K562 (cell line): Measurements from ENCODE around the gene ZNF69. TPM values are rescaled to one million over a fixed set of nuclear protein-coding genes. Genes with fewer than 3 reads are reported as not detected.
A peak's percentile ranks its signal among the peaks of the same experiment; 100 is the strongest.

Experiments
- ATAC-seq: fragments of 200-7000 bp; cut with Tn5 transposase; 3 replicates; pipeline ENCODE4 v1.9.1; 2020; ENCODE audit warnings: moderate library complexity
- BruUV-seq: library from RNA; stranded (reverse); fragments of 400-500 nt; replicated peaks from 2 replicates; lab custom pipeline; 2021; lab: Mats Ljungman, UMichigan
- CTCF ChIA-PET: fragments of 300-600 bp; formaldehyde crosslinking; extraction: SDS; loops from one replicate; lab custom pipeline; 2021; ENCODE audit warnings: low intra/inter-chr PET ratio; lab: Yijun Ruan, JAX
- POLR2A ChIA-PET: fragments of 300-600, 350-650 bp; sonication (Branson Sonifier 250); formaldehyde crosslinking; extraction: SDS; loops from one replicate; lab custom pipeline; 2021; ENCODE audit warnings: antibody characterized with exemption, inconsistent platforms; lab: Yijun Ruan, JAX
- DNase-seq, 4 experiments: peaks; one replicate each; pipeline versions ENCODE4 v3.0.0 to v3.0.0-alpha.2; 2011 to 2018; ENCODE audit warnings: low spot score in 3 of 4, mixed read lengths in 3 of 4; ENCODE audit errors: extremely low read depth in 1 of 4
- FAIRE-seq: peaks from 2 replicates; lab custom pipeline; 2011; peaks lifted over from hg19 to GRCh38; lab: Jason Lieb, UNC
- H2AFZ ChIP-seq: 2 replicates; pipeline ENCODE4 v1.6.0; 2011; ENCODE audit warnings: low read depth, low read length, control low read depth, inconsistent platforms
- H3K27ac ChIP-seq: fragments of 200-600 bp; 3 replicates; pipeline ENCODE4 v1.8.0; 2011; ENCODE audit warnings: low read depth, mild to moderate bottlenecking, control low read depth, inconsistent platforms, low read length, moderate library complexity, mixed read lengths; ENCODE audit errors: extremely low read depth
- H3K27me3 ChIP-seq, 2 experiments: fragments of 300-600 bp in 1 of 2; 2 replicates in 1 of 2; 3 replicates in 1 of 2; pipeline versions ENCODE4 v1.6.0 to v1.8.0; 2011; ENCODE audit warnings: inconsistent platforms in 2 of 2, low read length in 2 of 2, mild to moderate bottlenecking in 1 of 2, mixed read lengths in 1 of 2, moderate library complexity in 1 of 2; ENCODE audit not compliant: control insufficient read depth in 2 of 2, insufficient read depth in 2 of 2
- H3K36me3 ChIP-seq: fragments of 300-600 bp; 3 replicates; pipeline ENCODE4 v1.8.0; 2011; ENCODE audit warnings: mild to moderate bottlenecking, low read length, inconsistent platforms; ENCODE audit not compliant: control insufficient read depth, insufficient read depth
- H3K4me1 ChIP-seq, 2 experiments: fragments of 200-600 bp in 1 of 2; replicated peaks in 1 of 2; 2 replicates in 1 of 2; 3 replicates in 1 of 2; pipeline versions ENCODE4 v1.5.1 to v1.8.0; 2011; ENCODE audit warnings: inconsistent platforms in 2 of 2, low read length in 2 of 2, mild to moderate bottlenecking in 1 of 2, mixed read lengths in 1 of 2, moderate library complexity in 1 of 2; ENCODE audit not compliant: control insufficient read depth in 2 of 2, insufficient read depth in 2 of 2
- H3K4me2 ChIP-seq: 2 replicates; pipeline ENCODE4 v1.6.1; 2011; ENCODE audit warnings: low read length, control low read depth, inconsistent platforms, mixed read lengths; ENCODE audit not compliant: insufficient read depth
- H3K4me3 ChIP-seq: fragments of 200-600 bp; sonication (generic), shearing (Covaris generic); 2 replicates; pipeline ENCODE4 v1.5.1; 2016; ENCODE audit warnings: control low read depth, inconsistent platforms
- H3K79me2 ChIP-seq: fragments of 200-600 bp; 3 replicates; pipeline ENCODE4 v1.8.0; 2011; ENCODE audit warnings: low read length, inconsistent platforms; ENCODE audit not compliant: control insufficient read depth, insufficient read depth
- H3K9ac ChIP-seq, 2 experiments: 2 replicates each; pipeline versions ENCODE4 v1.6.0 to v1.6.1; 2011; ENCODE audit warnings: low read depth in 2 of 2, low read length in 2 of 2, control low read depth in 1 of 2, inconsistent platforms in 1 of 2, mild to moderate bottlenecking in 1 of 2, mixed read lengths in 1 of 2; ENCODE audit not compliant: insufficient read depth in 1 of 2
- H3K9me1 ChIP-seq: one replicate; pipeline ENCODE4 v1.6.0; 2011; ENCODE audit warnings: inconsistent platforms, mild to moderate bottlenecking, low read length, moderate library complexity; ENCODE audit not compliant: control insufficient read depth, insufficient read depth
- H3K9me3 ChIP-seq: replicated peaks from 2 replicates; pipeline ENCODE4 v1.5.1; 2011; ENCODE audit warnings: low read depth, low read length, inconsistent platforms; ENCODE audit not compliant: control insufficient read depth, insufficient read depth
- H4K20me1 ChIP-seq: replicated peaks from 2 replicates; pipeline ENCODE4 v1.6.1; 2011; ENCODE audit warnings: low read length, inconsistent platforms, mixed read lengths; ENCODE audit not compliant: control insufficient read depth, insufficient read depth
- HMG20B ChIP-seq: fragments of 250-450 bp; sonication (Bioruptor Pico); IDR thresholded peaks from 2 replicates; pipeline ENCODE4 v1.5.0; 2021; ENCODE audit warnings: mild to moderate bottlenecking
- TAF7 ChIP-seq: fragments of 450-650 bp; IDR thresholded peaks from 2 replicates; pipeline ENCODE4 v1.6.1; 2016; ENCODE audit warnings: missing genetic modification characterization, missing compliant biosample characterization
- TFAM ChIP-seq: fragments of 250-450 bp; sonication (Bioruptor Pico); conservative IDR thresholded peaks from 2 replicates; pipeline ENCODE4 v1.5.0; 2021; ENCODE audit warnings: mild to moderate bottlenecking, moderate library complexity
- ZFX ChIP-seq: sonication (generic); formaldehyde crosslinking; IDR thresholded peaks from 2 replicates; pipeline ENCODE4 v1.8.0; 2022; ENCODE audit warnings: mild to moderate bottlenecking, missing genetic modification reagents, moderate library complexity
- ZNF124 ChIP-seq: sonication (generic); formaldehyde crosslinking; IDR thresholded peaks from 2 replicates; pipeline ENCODE4 v1.8.1; 2022; ENCODE audit warnings: missing genetic modification reagents
- WGBS: fragments of 100-300 bp; shearing (Covaris generic); methylation state at CpG from one replicate; pipeline ENCODE4 v1.1.6; 2016; ENCODE audit warnings: low coverage, mixed read lengths; ENCODE audit not compliant: insufficient coverage; ENCODE audit errors: missing lambda C conversion rate; 5-methylcytosine and 5-hydroxymethylcytosine counted together
- in situ Hi-C: fragments of 300-500 bp; cut with MboI; formaldehyde crosslinking; loops from 4 replicates; pipeline ENCODE4 v1.15.0; 2018; ENCODE audit warnings: inconsistent platforms, mixed read lengths
- intact Hi-C: fragments of 100-400 bp; cut with micrococcal nuclease; formaldehyde crosslinking; loops from 2 replicates; pipeline ENCODE4 v1.14.2; 2022
- polyA plus RNA-seq, 8 experiments: library from polyadenylated mRNA; depleted of rRNA in 4 of 8; stranded (reverse) in 5 of 8; unstranded in 3 of 8; fragments of >200 nt; fragmentation: Nextera tagmentation in 2 of 8; fragmentation: Illumina TruSeq in 1 of 8; extraction: Ambion mirVana in 2 of 8; extraction: Trizol in 1 of 8; gene quantifications; 2 replicates each; pipeline versions ENCODE4 v1.2.1 to v1.2.3, GENCODE V29; 2011 to 2014; ENCODE audit warnings: inconsistent platforms in 1 of 8, missing spikeins in 1 of 8
- total RNA-seq, 7 experiments: library from RNA; depleted of rRNA in 6 of 7; stranded (reverse); fragments of >200 nt in 6 of 7; fragmentation: Illumina TruSeq in 2 of 7; extraction: Trizol in 2 of 7; gene quantifications; 2 replicates each; pipeline versions ENCODE4 v1.2.1 to v1.2.3, GENCODE V29; 2011 to 2021; ENCODE audit warnings: low replicate concordance in 1 of 7
- TF ChIP-seq, protein P1 (sequence below): sonication (generic); formaldehyde crosslinking; IDR thresholded peaks from 2 replicates; pipeline ENCODE4 v1.8.0; 2022; ENCODE audit warnings: mild to moderate bottlenecking, missing genetic modification reagents
- TF ChIP-seq, protein P2 (sequence below): fragments of 200-800 bp; sonication (Bioruptor generic); IDR thresholded peaks from 2 replicates; pipeline ENCODE4 v1.6.1; 2017; ENCODE audit warnings: missing genetic modification characterization, missing compliant biosample characterization

Gene ZNF69
- total and polyA plus RNA-seq, 9 of the 15 experiments (the other 6 are each of a cell fraction or from before 2014, with no cell fraction given), result 2.3 to 5.4 (median 3.6) TPM

DNA sequence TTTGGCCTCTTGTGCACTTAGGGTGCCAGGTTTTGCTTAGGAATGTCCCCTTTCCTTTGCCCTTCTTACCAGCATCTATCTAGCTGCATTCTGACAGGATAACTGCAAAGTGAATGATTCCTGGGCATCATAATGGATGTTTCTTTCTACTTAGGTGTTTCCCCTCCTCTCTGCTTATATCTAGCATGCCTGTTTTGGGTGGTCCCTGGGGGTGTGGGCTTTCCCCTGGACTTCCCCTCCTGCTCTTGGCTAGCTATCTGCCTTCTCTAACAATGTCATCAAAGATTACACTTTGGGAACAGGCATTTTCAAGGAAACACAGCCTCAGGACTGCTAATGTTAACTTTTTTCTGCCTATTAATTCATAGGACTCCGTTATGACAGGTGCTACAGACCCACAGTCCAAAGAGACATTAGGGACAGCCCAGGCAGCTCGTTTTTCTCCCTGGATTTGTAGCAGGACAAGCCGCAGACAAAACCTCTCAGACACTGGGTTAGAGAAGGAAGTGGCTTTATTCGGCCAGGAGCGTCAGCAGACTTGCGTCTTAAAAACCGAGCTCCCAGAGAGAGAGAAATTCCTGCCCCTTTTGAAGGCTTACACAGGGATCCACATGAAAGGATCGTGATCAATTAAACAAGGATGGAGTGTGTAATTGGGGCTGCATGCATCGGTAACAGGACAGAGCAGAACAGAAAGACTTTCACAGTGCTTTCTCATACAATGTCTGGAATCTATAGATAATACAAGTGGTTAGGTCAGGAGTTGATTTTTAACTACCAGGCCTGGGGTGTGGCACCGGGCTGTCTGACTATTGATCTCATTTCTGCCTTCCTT is 54.6 kb downstream of the ZNF69 start:
- Histone ChIP-seq H3K27me3 (no peaks in the 10 kb centered on the region), H3K27ac (no peak overlapping the region), H3K4me1 (no peaks in the 10 kb centered on the region), H3K9ac (no peak overlapping the region), H3K9me3 (peaks cover 47% of the 10 kb centered on the region), H3K9me1 (no peaks in the 10 kb centered on the region), H3K4me2 (no peak overlapping the region), H3K36me3 (peaks cover 36% of the 10 kb centered on the region), H2AFZ (no peak overlapping the region), H3K79me2 (peaks cover 50% of the 10 kb centered on the region), H4K20me1 (no peaks in the 10 kb centered on the region), H3K4me3 (no peak overlapping the region)
- intact Hi-C loops, result no loop called here
- CTCF ChIA-PET, result no interaction called here
- TF ChIP-seq, protein P1, sequence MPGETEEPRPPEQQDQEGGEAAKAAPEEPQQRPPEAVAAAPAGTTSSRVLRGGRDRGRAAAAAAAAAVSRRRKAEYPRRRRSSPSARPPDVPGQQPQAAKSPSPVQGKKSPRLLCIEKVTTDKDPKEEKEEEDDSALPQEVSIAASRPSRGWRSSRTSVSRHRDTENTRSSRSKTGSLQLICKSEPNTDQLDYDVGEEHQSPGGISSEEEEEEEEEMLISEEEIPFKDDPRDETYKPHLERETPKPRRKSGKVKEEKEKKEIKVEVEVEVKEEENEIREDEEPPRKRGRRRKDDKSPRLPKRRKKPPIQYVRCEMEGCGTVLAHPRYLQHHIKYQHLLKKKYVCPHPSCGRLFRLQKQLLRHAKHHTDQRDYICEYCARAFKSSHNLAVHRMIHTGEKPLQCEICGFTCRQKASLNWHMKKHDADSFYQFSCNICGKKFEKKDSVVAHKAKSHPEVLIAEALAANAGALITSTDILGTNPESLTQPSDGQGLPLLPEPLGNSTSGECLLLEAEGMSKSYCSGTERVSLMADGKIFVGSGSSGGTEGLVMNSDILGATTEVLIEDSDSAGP, result no peak
- TF ChIP-seq TAF7, result no peak
- no peak for TF ChIP-seq TFAM (CRISPR knock-in tag)
- TF ChIP-seq HMG20B (CRISPR knock-in tag), result no peak
- no peak for TF ChIP-seq ZFX (CRISPR knock-in tag)
- TF ChIP-seq, protein P2, sequence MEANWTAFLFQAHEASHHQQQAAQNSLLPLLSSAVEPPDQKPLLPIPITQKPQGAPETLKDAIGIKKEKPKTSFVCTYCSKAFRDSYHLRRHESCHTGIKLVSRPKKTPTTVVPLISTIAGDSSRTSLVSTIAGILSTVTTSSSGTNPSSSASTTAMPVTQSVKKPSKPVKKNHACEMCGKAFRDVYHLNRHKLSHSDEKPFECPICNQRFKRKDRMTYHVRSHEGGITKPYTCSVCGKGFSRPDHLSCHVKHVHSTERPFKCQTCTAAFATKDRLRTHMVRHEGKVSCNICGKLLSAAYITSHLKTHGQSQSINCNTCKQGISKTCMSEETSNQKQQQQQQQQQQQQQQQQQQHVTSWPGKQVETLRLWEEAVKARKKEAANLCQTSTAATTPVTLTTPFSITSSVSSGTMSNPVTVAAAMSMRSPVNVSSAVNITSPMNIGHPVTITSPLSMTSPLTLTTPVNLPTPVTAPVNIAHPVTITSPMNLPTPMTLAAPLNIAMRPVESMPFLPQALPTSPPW (CRISPR knock-in tag), result no peak
- TF ChIP-seq ZNF124 (CRISPR knock-in tag), result 0 out of 2 replicates have a peak, but pooled peaks have one; percentile 49
- ATAC-seq (no peak), FAIRE-seq (no peak), DNase-seq (no peak)
- in situ Hi-C loops, result no loop called here
- BruUV-seq, result no TSS peak
- POLR2A ChIA-PET, result no interaction called here
- 80% methylated on average over 9 of the region's 10 CpGs for WGBS
